Ureter (tissue), 1 donor: ENCODE data around the gene TAF4. TPM values are rescaled to one million over a fixed set of nuclear protein-coding genes. Genes with fewer than 3 reads are reported as not detected.

Experiments used
- DNase-seq: peaks from one replicate; pipeline ENCODE4 v3.0.0-alpha.2; 2020; ENCODE audit warnings: low spot score
- total RNA-seq: library from RNA; stranded (reverse); gene quantifications from one replicate; pipeline ENCODE4 v1.2.4, GENCODE V29; 2023
- donor health status: DM: yes; HTN: yes; CAD: no.

TAF4 gene
- total RNA-seq, 1 donor from 2014 or later = 31.3 TPM

- peak; percentile 37 for DNase-seq
Observed at GRCh38 chr20:61964675-61965605, 100.7 kb downstream of the TAF4 start.

- DNase-seq = no peak
Observed at GRCh38 chr20:61963885-61964674, 101.6 kb downstream of the TAF4 start.

- DNase-seq = peak; percentile 36
Observed at GRCh38 chr20:61963149-61963548, 102.5 kb downstream of the TAF4 start.

GRCh38 chr20:61960836-61961235, 104.8 kb downstream of the TAF4 start:
- DNase-seq = no peak

- no peak for DNase-seq
Observed at GRCh38 chr20:61958773-61959700, 106.6 kb downstream of the TAF4 start.

- no peak for DNase-seq
Observed at GRCh38 chr20:61957961-61958715, 107.5 kb downstream of the TAF4 start.

GRCh38 chr20:61956396-61957342, 109.0 kb downstream of the TAF4 start:
- DNase-seq = no peak

GRCh38 chr20:61955668-61956395, 109.8 kb downstream of the TAF4 start:
- no peak for DNase-seq

GRCh38 chr20:61954276-61955021, 111.2 kb downstream of the TAF4 start:
- DNase-seq = peak; percentile 29

GRCh38 chr20:61953037-61954021, 112.4 kb downstream of the TAF4 start:
- DNase-seq = peak; percentile 34

- DNase-seq = peak; percentile 29
Observed at GRCh38 chr20:61951695-61952533, 113.8 kb downstream of the TAF4 start.

- DNase-seq = peak; percentile 24
Observed at GRCh38 chr20:61950641-61951071, 115.0 kb downstream of the TAF4 start.

- peak; percentile 27 for DNase-seq
Observed at GRCh38 chr20:61949714-61950640, 115.7 kb downstream of the TAF4 start.

GRCh38 chr20:61949363-61949713, 116.3 kb downstream of the TAF4 start:
- DNase-seq = peak; percentile 13
